H1 (cell line): ENCODE data around the gene SIK2. TPM values are rescaled to one million over a fixed set of nuclear protein-coding genes. Genes with fewer than 3 reads are reported as not detected.

Source experiments
- ASH2L ChIP-seq: fragments of 200-600, 300-600 bp; sonication (generic); IDR thresholded peaks from one replicate; pipeline ENCODE4 v1.7.1; 2017; ENCODE audit warnings: low read length
- TAF1 ChIP-seq: IDR thresholded peaks from 2 replicates; pipeline ENCODE4 v1.6.1; 2011; ENCODE audit warnings: mild to moderate bottlenecking, low read depth, low read length
- polyA plus RNA-seq, 7 experiments: library from polyadenylated mRNA; depleted of rRNA in 3 of 7; stranded (reverse) in 5 of 7; unstranded in 2 of 7; fragments of >200 nt in 5 of 7; fragments of 200-250 nt in 2 of 7; gene quantifications; 1 replicate in 5 of 7; 2 replicates in 1 of 7; 4 replicates in 1 of 7; pipeline versions ENCODE4 v1.2.1 to v1.2.3, GENCODE V29; 2011 to 2013; ENCODE audit warnings: missing spikeins in 2 of 7, mixed read lengths in 2 of 7
- total RNA-seq: library from RNA; stranded (reverse); fragmentation: NEBNext Ultra II Directional; extraction: Animal tissue kit (Norgen Biotek cat#: 25700); gene quantifications from 2 replicates; pipeline ENCODE4 v1.2.1, GENCODE V29; 2021
- TF ChIP-seq, protein P1 (sequence below): fragments of 300-600 bp; sonication (generic); IDR thresholded peaks from 2 replicates; pipeline ENCODE4 v1.7.1; 2012; ENCODE audit warnings: low read length, moderate library complexity, mild to moderate bottlenecking, inconsistent platforms; ENCODE audit not compliant: insufficient replicate concordance

Gene SIK2
- total and polyA plus RNA-seq, 2 of the 8 experiments (the other 6 are each of a cell fraction or from before 2014, with no cell fraction given): 8.8 to 11.2 TPM

DNA sequence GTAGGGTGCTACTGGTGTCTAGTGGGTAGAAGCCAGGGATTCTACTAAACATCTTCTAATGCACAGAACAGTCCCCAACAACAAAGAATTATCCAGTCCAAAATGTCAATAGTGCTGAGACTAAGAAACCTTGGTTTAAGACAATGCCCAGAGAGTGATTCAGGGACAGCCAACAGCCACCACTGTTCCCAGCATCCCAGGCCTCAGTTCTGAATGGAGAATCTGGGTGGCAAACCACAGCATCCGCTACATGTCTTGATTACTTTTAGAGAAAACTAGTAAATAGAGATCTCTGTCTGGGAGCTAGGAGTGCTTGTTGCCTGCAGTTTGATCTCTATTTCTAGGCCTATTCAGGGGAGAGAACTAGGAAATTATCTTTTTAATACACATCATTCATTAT is 20.9 kb upstream of the SIK2 start (continued):
- TF ChIP-seq, protein P1, sequence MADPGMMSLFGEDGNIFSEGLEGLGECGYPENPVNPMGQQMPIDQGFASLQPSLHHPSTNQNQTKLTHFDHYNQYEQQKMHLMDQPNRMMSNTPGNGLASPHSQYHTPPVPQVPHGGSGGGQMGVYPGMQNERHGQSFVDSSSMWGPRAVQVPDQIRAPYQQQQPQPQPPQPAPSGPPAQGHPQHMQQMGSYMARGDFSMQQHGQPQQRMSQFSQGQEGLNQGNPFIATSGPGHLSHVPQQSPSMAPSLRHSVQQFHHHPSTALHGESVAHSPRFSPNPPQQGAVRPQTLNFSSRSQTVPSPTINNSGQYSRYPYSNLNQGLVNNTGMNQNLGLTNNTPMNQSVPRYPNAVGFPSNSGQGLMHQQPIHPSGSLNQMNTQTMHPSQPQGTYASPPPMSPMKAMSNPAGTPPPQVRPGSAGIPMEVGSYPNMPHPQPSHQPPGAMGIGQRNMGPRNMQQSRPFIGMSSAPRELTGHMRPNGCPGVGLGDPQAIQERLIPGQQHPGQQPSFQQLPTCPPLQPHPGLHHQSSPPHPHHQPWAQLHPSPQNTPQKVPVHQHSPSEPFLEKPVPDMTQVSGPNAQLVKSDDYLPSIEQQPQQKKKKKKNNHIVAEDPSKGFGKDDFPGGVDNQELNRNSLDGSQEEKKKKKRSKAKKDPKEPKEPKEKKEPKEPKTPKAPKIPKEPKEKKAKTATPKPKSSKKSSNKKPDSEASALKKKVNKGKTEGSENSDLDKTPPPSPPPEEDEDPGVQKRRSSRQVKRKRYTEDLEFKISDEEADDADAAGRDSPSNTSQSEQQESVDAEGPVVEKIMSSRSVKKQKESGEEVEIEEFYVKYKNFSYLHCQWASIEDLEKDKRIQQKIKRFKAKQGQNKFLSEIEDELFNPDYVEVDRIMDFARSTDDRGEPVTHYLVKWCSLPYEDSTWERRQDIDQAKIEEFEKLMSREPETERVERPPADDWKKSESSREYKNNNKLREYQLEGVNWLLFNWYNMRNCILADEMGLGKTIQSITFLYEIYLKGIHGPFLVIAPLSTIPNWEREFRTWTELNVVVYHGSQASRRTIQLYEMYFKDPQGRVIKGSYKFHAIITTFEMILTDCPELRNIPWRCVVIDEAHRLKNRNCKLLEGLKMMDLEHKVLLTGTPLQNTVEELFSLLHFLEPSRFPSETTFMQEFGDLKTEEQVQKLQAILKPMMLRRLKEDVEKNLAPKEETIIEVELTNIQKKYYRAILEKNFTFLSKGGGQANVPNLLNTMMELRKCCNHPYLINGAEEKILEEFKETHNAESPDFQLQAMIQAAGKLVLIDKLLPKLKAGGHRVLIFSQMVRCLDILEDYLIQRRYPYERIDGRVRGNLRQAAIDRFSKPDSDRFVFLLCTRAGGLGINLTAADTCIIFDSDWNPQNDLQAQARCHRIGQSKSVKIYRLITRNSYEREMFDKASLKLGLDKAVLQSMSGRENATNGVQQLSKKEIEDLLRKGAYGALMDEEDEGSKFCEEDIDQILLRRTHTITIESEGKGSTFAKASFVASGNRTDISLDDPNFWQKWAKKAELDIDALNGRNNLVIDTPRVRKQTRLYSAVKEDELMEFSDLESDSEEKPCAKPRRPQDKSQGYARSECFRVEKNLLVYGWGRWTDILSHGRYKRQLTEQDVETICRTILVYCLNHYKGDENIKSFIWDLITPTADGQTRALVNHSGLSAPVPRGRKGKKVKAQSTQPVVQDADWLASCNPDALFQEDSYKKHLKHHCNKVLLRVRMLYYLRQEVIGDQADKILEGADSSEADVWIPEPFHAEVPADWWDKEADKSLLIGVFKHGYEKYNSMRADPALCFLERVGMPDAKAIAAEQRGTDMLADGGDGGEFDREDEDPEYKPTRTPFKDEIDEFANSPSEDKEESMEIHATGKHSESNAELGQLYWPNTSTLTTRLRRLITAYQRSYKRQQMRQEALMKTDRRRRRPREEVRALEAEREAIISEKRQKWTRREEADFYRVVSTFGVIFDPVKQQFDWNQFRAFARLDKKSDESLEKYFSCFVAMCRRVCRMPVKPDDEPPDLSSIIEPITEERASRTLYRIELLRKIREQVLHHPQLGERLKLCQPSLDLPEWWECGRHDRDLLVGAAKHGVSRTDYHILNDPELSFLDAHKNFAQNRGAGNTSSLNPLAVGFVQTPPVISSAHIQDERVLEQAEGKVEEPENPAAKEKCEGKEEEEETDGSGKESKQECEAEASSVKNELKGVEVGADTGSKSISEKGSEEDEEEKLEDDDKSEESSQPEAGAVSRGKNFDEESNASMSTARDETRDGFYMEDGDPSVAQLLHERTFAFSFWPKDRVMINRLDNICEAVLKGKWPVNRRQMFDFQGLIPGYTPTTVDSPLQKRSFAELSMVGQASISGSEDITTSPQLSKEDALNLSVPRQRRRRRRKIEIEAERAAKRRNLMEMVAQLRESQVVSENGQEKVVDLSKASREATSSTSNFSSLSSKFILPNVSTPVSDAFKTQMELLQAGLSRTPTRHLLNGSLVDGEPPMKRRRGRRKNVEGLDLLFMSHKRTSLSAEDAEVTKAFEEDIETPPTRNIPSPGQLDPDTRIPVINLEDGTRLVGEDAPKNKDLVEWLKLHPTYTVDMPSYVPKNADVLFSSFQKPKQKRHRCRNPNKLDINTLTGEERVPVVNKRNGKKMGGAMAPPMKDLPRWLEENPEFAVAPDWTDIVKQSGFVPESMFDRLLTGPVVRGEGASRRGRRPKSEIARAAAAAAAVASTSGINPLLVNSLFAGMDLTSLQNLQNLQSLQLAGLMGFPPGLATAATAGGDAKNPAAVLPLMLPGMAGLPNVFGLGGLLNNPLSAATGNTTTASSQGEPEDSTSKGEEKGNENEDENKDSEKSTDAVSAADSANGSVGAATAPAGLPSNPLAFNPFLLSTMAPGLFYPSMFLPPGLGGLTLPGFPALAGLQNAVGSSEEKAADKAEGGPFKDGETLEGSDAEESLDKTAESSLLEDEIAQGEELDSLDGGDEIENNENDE: no peak
- TF ChIP-seq TAF1: no peak
- no peak for TF ChIP-seq ASH2L
